ENCODE results near the gene PI16. TPM values are rescaled to one million over a fixed set of nuclear protein-coding genes. Genes with fewer than 3 reads are reported as not detected.

PI16 gene
- total RNA-seq, 1 experiment from 2014 or later = 0.07 TPM

DNA sequence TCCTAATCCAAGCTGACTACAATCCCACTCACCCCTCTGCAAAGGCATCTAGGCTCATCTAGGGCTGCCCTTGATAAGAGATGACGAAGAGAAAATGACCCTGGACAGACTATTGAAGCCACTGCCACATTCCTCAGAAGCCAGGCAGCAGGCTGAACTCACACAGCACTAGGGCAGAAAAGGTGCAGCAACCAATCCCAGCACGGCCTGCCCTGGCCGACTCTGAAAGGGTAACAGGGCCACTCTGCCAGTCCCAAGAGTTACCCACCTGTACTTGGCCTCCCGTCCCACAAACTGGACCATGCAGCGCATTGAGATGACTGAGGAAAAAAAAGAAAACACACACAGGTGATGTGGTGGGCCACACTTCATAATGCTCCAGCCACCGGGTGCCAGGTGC, 22.4 kb downstream of the PI16 start:
- TF ChIP-seq EZH2 (IDR thresholded peaks at IDR 0.05; ENCODE audit: low read length, unreplicated experiment) = no peak
- no peak for TF ChIP-seq EZH2phosphoT487 (IDR thresholded peaks at IDR 0.05; ENCODE audit: borderline replicate concordance, low read length)
- TF ChIP-seq, protein P1, sequence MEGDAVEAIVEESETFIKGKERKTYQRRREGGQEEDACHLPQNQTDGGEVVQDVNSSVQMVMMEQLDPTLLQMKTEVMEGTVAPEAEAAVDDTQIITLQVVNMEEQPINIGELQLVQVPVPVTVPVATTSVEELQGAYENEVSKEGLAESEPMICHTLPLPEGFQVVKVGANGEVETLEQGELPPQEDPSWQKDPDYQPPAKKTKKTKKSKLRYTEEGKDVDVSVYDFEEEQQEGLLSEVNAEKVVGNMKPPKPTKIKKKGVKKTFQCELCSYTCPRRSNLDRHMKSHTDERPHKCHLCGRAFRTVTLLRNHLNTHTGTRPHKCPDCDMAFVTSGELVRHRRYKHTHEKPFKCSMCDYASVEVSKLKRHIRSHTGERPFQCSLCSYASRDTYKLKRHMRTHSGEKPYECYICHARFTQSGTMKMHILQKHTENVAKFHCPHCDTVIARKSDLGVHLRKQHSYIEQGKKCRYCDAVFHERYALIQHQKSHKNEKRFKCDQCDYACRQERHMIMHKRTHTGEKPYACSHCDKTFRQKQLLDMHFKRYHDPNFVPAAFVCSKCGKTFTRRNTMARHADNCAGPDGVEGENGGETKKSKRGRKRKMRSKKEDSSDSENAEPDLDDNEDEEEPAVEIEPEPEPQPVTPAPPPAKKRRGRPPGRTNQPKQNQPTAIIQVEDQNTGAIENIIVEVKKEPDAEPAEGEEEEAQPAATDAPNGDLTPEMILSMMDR (conservative IDR thresholded peaks at IDR 0.05; ENCODE audit: low read depth, low read length) = no peak
- no peak overlapping the region for H3K9ac ChIP-seq (ENCODE audit: low read length)
- intact Hi-C loops (cut with micrococcal nuclease) = no loop called here
- no peak overlapping the region for H2AFZ ChIP-seq (ENCODE audit: low read length)
- ChIA-PET CTCF (no interaction called here), POLR2A (ENCODE audit: unreplicated experiment) (no interaction called here)
- peaks cover 35% of the 10 kb centered on the region for H4K20me1 ChIP-seq (ENCODE audit: low read length)
- DNase-seq (no peak), ATAC-seq (no peak)
- H3K4me2 ChIP-seq (ENCODE audit: low read length) = no peak overlapping the region
- no peaks in the 10 kb centered on the region for H3F3A ChIP-seq (ENCODE audit: low read length, unreplicated experiment)
- H3K4me3 ChIP-seq (ENCODE audit: low read length) = no peak overlapping the region
- peaks cover 73% of the 10 kb centered on the region for H3K36me3 ChIP-seq (ENCODE audit: low read depth, low read length)
- H3K9me3 ChIP-seq (ENCODE audit: low read length) = no peaks in the 10 kb centered on the region
- peaks cover 36% of the 10 kb centered on the region for H3K79me2 ChIP-seq (ENCODE audit: low read length)
- H3K27me3 ChIP-seq (ENCODE audit: low read length) = no peaks in the 10 kb centered on the region
- BruUV-seq (replicated peaks) = no TSS peak
- H3K4me1 ChIP-seq (ENCODE audit: insufficient read depth, low read length) = no peaks in the 10 kb centered on the region
- no peaks in the 10 kb centered on the region for H3K9me2 ChIP-seq (replicated peaks; ENCODE audit: low read length)
- no peak overlapping the region for H3K27ac ChIP-seq (ENCODE audit: low read length)

DNA sequence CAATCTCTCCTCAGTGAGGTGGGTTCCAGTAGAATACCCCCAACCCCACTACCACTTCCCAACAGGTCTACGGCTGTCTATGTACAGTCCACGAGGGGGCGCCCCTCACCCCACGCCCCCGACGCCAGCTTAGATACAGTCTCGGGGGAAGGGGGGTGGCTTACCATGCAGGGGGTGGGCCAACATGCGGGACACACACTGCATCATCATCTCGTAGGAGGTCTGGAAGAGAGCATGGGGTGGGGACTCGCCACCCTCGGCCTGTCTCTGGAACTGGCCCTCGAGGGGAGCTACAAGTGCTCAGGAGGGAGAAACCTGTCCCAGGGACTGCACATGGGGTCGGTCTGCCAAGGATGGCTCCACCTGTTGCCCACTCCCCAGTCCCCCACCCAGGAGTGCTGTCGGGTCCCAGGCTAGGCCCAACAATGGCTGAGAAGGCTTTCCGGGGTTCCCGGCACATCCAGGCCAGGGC, 23.0 kb downstream of the PI16 start:
- TF ChIP-seq EZH2phosphoT487 (IDR thresholded peaks at IDR 0.05; ENCODE audit: borderline replicate concordance, low read length) (no peak), EZH2 (IDR thresholded peaks at IDR 0.05; ENCODE audit: low read length, unreplicated experiment) (no peak)
- TF ChIP-seq, protein P1 (conservative IDR thresholded peaks at IDR 0.05; ENCODE audit: low read depth, low read length) = peak; percentile 48; the same call in 1 of the 2 replicates
- ATAC-seq = no peak
- intact Hi-C loops (cut with micrococcal nuclease) = no loop called here
- ChIA-PET POLR2A (ENCODE audit: unreplicated experiment) (no interaction called here), CTCF (interaction anchor here (0.6 kb wide), 1 partner anchor 208 kb away, joined by 5 read pairs; no protein-coding TSS in a partner anchor)
- no peak overlapping the region for H3K9ac ChIP-seq (ENCODE audit: low read length)
- no peaks in the 10 kb centered on the region for H3K27me3 ChIP-seq (ENCODE audit: low read length)
- no peak overlapping the region for H3K4me3 ChIP-seq (ENCODE audit: low read length)
- peaks cover 37% of the 10 kb centered on the region for H4K20me1 ChIP-seq (ENCODE audit: low read length)
- H3K9me2 ChIP-seq (replicated peaks; ENCODE audit: low read length) = no peaks in the 10 kb centered on the region
- no peaks in the 10 kb centered on the region for H3K4me1 ChIP-seq (ENCODE audit: insufficient read depth, low read length)
- H3K79me2 ChIP-seq (ENCODE audit: low read length) = peaks cover 41% of the 10 kb centered on the region
- no peak overlapping the region for H3K4me2 ChIP-seq (ENCODE audit: low read length)
- no peak overlapping the region for H2AFZ ChIP-seq (ENCODE audit: low read length)
- no peaks in the 10 kb centered on the region for H3F3A ChIP-seq (ENCODE audit: low read length, unreplicated experiment)
- H3K27ac ChIP-seq (ENCODE audit: low read length) = no peak overlapping the region
- no peak for DNase-seq
- BruUV-seq (replicated peaks) = no TSS peak
- no peaks in the 10 kb centered on the region for H3K9me3 ChIP-seq (ENCODE audit: low read length)
- peaks cover 67% of the 10 kb centered on the region for H3K36me3 ChIP-seq (ENCODE audit: low read depth, low read length)

DNA sequence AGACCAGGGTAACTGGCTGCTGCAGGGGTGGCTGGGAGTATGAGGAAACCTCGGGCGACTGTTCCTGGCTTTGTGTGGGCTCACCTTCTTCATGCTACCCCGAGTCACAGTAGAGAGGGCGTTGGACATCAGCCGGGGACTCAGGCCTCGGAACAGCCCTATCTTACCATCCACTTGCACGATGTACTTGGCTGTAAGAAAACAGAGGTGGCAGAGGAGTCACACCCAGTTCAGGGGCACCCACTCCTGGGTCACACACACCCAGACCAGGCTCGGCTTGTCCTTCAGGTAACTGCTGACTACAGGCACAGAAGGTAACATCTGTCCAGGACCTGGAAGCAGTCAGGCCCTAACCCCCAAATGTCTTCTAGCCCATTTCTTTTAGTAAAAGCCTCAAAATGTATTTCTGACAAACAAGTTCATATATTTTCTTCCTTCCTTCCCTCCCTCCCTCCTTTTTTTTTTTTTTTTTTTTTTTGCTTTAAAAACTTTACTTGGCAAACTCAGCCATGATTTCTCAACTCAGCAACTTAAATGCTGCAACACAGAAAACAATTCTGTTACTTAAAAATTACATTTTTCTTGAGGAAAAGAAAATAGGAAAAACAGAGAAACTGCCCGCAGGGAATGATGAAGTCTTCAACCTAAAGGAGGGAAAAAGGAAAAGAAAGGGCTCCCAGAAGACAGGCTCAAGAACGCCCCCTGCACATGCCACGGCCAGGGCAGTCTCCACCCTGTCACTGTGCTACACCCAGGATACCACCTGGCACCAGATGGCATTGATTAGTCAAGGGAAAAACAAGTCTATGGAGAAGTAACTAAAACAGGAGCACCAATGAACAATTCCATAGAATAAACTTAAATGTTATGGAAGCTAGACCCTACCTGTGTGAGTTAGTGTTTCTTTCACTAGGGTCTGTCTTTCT, 24.1 kb downstream of the PI16 start:
- H3K36me3 ChIP-seq (ENCODE audit: low read depth, low read length) = peaks cover 57% of the 10 kb centered on the region
- POLR2A ChIA-PET (ENCODE audit: unreplicated experiment) = no interaction called here

More for the DNA sequence above, 24.1 kb downstream of the PI16 start:
- H3F3A ChIP-seq (ENCODE audit: low read length, unreplicated experiment) = no peaks in the 10 kb centered on the region
- TF ChIP-seq EZH2phosphoT487 (IDR thresholded peaks at IDR 0.05; ENCODE audit: borderline replicate concordance, low read length) = no peak
- TF ChIP-seq EZH2 (IDR thresholded peaks at IDR 0.05; ENCODE audit: low read length, unreplicated experiment) = no peak
- TF ChIP-seq, protein P1 (conservative IDR thresholded peaks at IDR 0.05; ENCODE audit: low read depth, low read length) = no peak
- no peaks in the 10 kb centered on the region for H3K9me3 ChIP-seq (ENCODE audit: low read length)
- H3K4me2 ChIP-seq (ENCODE audit: low read length) = no peak overlapping the region
- H4K20me1 ChIP-seq (ENCODE audit: low read length) = peaks cover 48% of the 10 kb centered on the region
- H3K9me2 ChIP-seq (replicated peaks; ENCODE audit: low read length) = no peaks in the 10 kb centered on the region
- no peak overlapping the region for H3K27ac ChIP-seq (ENCODE audit: low read length)
- no peak overlapping the region for H2AFZ ChIP-seq (ENCODE audit: low read length)
- ATAC-seq (no peak), DNase-seq (no peak)
- peaks cover 6% of the 10 kb centered on the region; the same call in 1 of the 2 replicates for H3K4me1 ChIP-seq (ENCODE audit: insufficient read depth, low read length)
- intact Hi-C loops (cut with micrococcal nuclease) = no loop called here
- peaks cover 53% of the 10 kb centered on the region for H3K79me2 ChIP-seq (ENCODE audit: low read length)
- no peak overlapping the region for H3K4me3 ChIP-seq (ENCODE audit: low read length)
- CTCF ChIA-PET = interaction anchor here (0.8 kb wide), 1 partner anchor 65 kb away, joined by 5 read pairs; no protein-coding TSS in a partner anchor
- no TSS peak for BruUV-seq (replicated peaks)
- H3K9ac ChIP-seq (ENCODE audit: low read length) = no peak overlapping the region
- no peaks in the 10 kb centered on the region for H3K27me3 ChIP-seq (ENCODE audit: low read length)

All from PC-3 (cell line).